Measurements from ENCODE around the gene DNAAF3. TPM values are rescaled to one million over a fixed set of nuclear protein-coding genes. Genes with fewer than 3 reads are reported as not detected.

The DNAAF3 gene
- total RNA-seq, 1 experiment from 2014 or later: 4.9 TPM

- Mint-ChIP-seq H3K36me3 (ENCODE audit: insufficient read depth, unreplicated experiment) (no peaks in the 10 kb centered on the region), H3K9me3 (ENCODE audit: unreplicated experiment) (no peaks in the 10 kb centered on the region), H3K27me3 (ENCODE audit: insufficient read depth, unreplicated experiment) (no peaks in the 10 kb centered on the region), H3K4me1 (ENCODE audit: insufficient read depth, unreplicated experiment) (no peaks in the 10 kb centered on the region), H3K27ac (ENCODE audit: low read depth, unreplicated experiment) (no peak overlapping the region), H3K4me3 (ENCODE audit: unreplicated experiment) (no peak overlapping the region)
- TF ChIP-seq CTCF (IDR thresholded peaks at IDR 0.05; ENCODE audit: unreplicated experiment): no peak
- no TSS peak for BruUV-seq (replicated peaks)
- ChIA-PET POLR2A (interaction anchor here (0.9 kb wide), 1 partner anchor 62 kb away, joined by 5 read pairs; the partner anchor contains the start of gene PPP6R1), CTCF (no interaction called here)
- no peak for DNase-seq (ENCODE audit: unreplicated experiment)
- intact Hi-C loops (cut with micrococcal nuclease): no loop called here
Measured at GRCh38 chr19:55196803-55197202, 30.4 kb upstream of the DNAAF3 start.

- Mint-ChIP-seq H3K27ac (ENCODE audit: low read depth, unreplicated experiment) (no peak overlapping the region), H3K36me3 (ENCODE audit: insufficient read depth, unreplicated experiment) (no peaks in the 10 kb centered on the region), H3K9me3 (ENCODE audit: unreplicated experiment) (no peaks in the 10 kb centered on the region), H3K27me3 (ENCODE audit: insufficient read depth, unreplicated experiment) (no peaks in the 10 kb centered on the region), H3K4me1 (ENCODE audit: insufficient read depth, unreplicated experiment) (peaks cover 11% of the 10 kb centered on the region), H3K4me3 (ENCODE audit: unreplicated experiment) (no peak overlapping the region)
- CTCF ChIA-PET: interaction anchor here (0.7 to 1.5 kb wide), 2 partner anchors 35 to 311 kb away, joined by 3 to 4 read pairs; partner anchors contain the start of gene TMEM86B
- DNase-seq (ENCODE audit: unreplicated experiment): no peak
- POLR2A ChIA-PET: interaction anchor here (0.7 to 0.8 kb wide), 2 partner anchors 26 to 408 kb away, joined by 3 to 4 read pairs; no protein-coding TSS in a partner anchor
- intact Hi-C loops (cut with micrococcal nuclease): no loop called here
- TF ChIP-seq CTCF (IDR thresholded peaks at IDR 0.05; ENCODE audit: unreplicated experiment): no peak
- BruUV-seq (replicated peaks): no TSS peak
Measured at GRCh38 chr19:55193481-55193880, 27.1 kb upstream of the DNAAF3 start.

- Mint-ChIP-seq H3K27me3 (ENCODE audit: insufficient read depth, unreplicated experiment) (no peaks in the 10 kb centered on the region), H3K4me1 (ENCODE audit: insufficient read depth, unreplicated experiment) (peaks cover 14% of the 10 kb centered on the region), H3K4me3 (ENCODE audit: unreplicated experiment) (peak overlapping the region; percentile 64), H3K36me3 (ENCODE audit: insufficient read depth, unreplicated experiment) (peaks cover 7% of the 10 kb centered on the region), H3K27ac (ENCODE audit: low read depth, unreplicated experiment) (peak overlapping the region; percentile 99), H3K9me3 (ENCODE audit: unreplicated experiment) (no peaks in the 10 kb centered on the region)
- intact Hi-C loops (cut with micrococcal nuclease): loop anchor here (1.0 to 2.0 kb wide), 3 partner anchors 17 to 27 kb away; partner anchors contain the start of gene DNAAF3
- ChIA-PET CTCF (interaction anchor here (0.6 to 1.6 kb wide), 7 partner anchors 9 to 711 kb away, joined by 3 to 6 read pairs (median 3); partner anchors contain the start of gene SYT5), POLR2A (interaction anchor here (0.6 to 2.6 kb wide), 18 partner anchors 9 to 195 kb away, joined by 3 to 22 read pairs (median 6); partner anchors contain the start of genes DNAAF3, PPP6R1, RDH13 and SYT5)
- no TSS peak for BruUV-seq (replicated peaks)
- TF ChIP-seq CTCF (IDR thresholded peaks at IDR 0.05; ENCODE audit: unreplicated experiment): no peak
- DNase-seq (ENCODE audit: unreplicated experiment): peak; percentile 100
Measured at GRCh38 chr19:55189403-55189835, 23.0 kb upstream of the DNAAF3 start.

GRCh38 chr19:55188625-55189024 is 22.2 kb upstream of the DNAAF3 start:
- Mint-ChIP-seq H3K27ac (ENCODE audit: low read depth, unreplicated experiment) (peak overlapping the region; percentile 99), H3K27me3 (ENCODE audit: insufficient read depth, unreplicated experiment) (no peaks in the 10 kb centered on the region), H3K4me1 (ENCODE audit: insufficient read depth, unreplicated experiment) (peaks cover 14% of the 10 kb centered on the region), H3K4me3 (ENCODE audit: unreplicated experiment) (peak overlapping the region; percentile 64), H3K9me3 (ENCODE audit: unreplicated experiment) (no peaks in the 10 kb centered on the region), H3K36me3 (ENCODE audit: insufficient read depth, unreplicated experiment) (peaks cover 7% of the 10 kb centered on the region)
- intact Hi-C loops (cut with micrococcal nuclease): loop anchor here (1.0 to 2.0 kb wide), 3 partner anchors 18 to 28 kb away; partner anchors contain the start of gene DNAAF3
- TSS peak; percentile 79 for BruUV-seq (replicated peaks)
- ChIA-PET CTCF (interaction anchor here (0.5 to 1.6 kb wide), 7 partner anchors 8 to 844 kb away, joined by 3 to 6 read pairs (median 3); partner anchors contain the start of gene SYT5), POLR2A (interaction anchor here (0.6 to 2.3 kb wide), 13 partner anchors 9 to 273 kb away, joined by 3 to 22 read pairs (median 6); partner anchors contain the start of genes DNAAF3, ISOC2, PPP6R1 and RDH13)
- DNase-seq (ENCODE audit: unreplicated experiment): peak; percentile 85
- no peak for TF ChIP-seq CTCF (IDR thresholded peaks at IDR 0.05; ENCODE audit: unreplicated experiment)

Measured in MCF 10A (cell line).